Activated naive CD8-positive, alpha-beta T cell treated with anti-CD3 and anti-CD28 coated beads, Interleukin-2, amount 10 ng/mL, durations not matched to agents 7 days and 5 days (primary cell): Measurements from ENCODE around the gene NEK3. TPM values are rescaled to one million over a fixed set of nuclear protein-coding genes. Genes with fewer than 3 reads are reported as not detected.
"Not testable (repeated sequence)": the region's sequence is repeated elsewhere in the genome, so short reads cannot be mapped to it uniquely, and the experiment has no call there.

Source experiments
- ATAC-seq: fragments of 150-1000 bp; cut with Tn5 transposase; one replicate; pipeline ENCODE4 v1.10.0; 2021; ENCODE audit warnings: low read depth, moderate library complexity
- POLR2A ChIA-PET: fragments of 350-600 bp; sonication (Branson Sonifier 250); formaldehyde crosslinking; loops from one replicate; lab custom pipeline; 2021; ENCODE audit warnings: antibody characterized with exemption; lab: Charles Lee
- DNase-seq: peaks from one replicate; pipeline ENCODE4 v3.0.0; 2021
- H3K27ac Mint-ChIP-seq: one replicate; pipeline ENCODE4 v1.8.0; 2022; ENCODE audit warnings: mild to moderate bottlenecking, mixed read lengths
- H3K27me3 Mint-ChIP-seq: one replicate; pipeline ENCODE4 v1.8.0; 2022; ENCODE audit warnings: mild to moderate bottlenecking, moderate library complexity, mixed read lengths
- H3K36me3 Mint-ChIP-seq: one replicate; pipeline ENCODE4 v1.8.0; 2021; ENCODE audit warnings: mild to moderate bottlenecking, mixed read lengths
- H3K4me1 Mint-ChIP-seq: one replicate; pipeline ENCODE4 v1.8.0; 2021; ENCODE audit warnings: mixed read lengths
- H3K4me3 Mint-ChIP-seq: one replicate; pipeline ENCODE4 v1.8.0; 2022; ENCODE audit warnings: mild to moderate bottlenecking, moderate library complexity, mixed read lengths
- H3K9me3 Mint-ChIP-seq: one replicate; pipeline ENCODE4 v1.8.0; 2021; ENCODE audit warnings: mixed read lengths
- total RNA-seq, 2 experiments: library from RNA; stranded (reverse); gene quantifications; one replicate each; pipeline ENCODE4 v1.2.3, GENCODE V29; 2021

The NEK3 gene
- total RNA-seq, 2 experiments from 2014 or later: 2.1 TPM

DNA sequence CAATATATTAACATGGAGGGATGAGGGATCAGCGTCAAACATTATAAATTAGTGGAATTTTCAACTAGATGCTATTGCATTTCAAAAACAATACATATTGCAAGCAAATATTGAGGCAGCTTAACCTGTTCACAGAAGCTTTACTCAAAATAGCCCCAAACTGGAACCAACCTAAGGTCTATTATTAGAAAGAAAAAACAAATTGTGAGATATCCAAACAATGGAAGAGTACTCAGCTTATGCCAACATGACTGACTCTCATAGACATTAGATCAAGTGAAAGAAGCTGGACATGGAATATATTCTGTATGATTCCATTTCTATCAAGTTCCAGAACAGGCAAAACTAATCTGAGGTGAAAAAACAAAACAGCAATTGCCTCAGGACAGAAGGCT is 27.6 kb upstream of the NEK3 start:
- Mint-ChIP-seq H3K36me3 (peaks cover 15% of the 10 kb centered on the region), H3K27ac (no peak overlapping the region), H3K9me3 (no peaks in the 10 kb centered on the region), H3K4me1 (peaks cover 24% of the 10 kb centered on the region), H3K27me3 (no peaks in the 10 kb centered on the region), H3K4me3 (no peak overlapping the region)
- POLR2A ChIA-PET: interaction anchor here (0.6 kb wide), 1 partner anchor 8 kb away, joined by 3 read pairs; no protein-coding TSS in a partner anchor
- DNase-seq (no peak), ATAC-seq (no peak)

DNA sequence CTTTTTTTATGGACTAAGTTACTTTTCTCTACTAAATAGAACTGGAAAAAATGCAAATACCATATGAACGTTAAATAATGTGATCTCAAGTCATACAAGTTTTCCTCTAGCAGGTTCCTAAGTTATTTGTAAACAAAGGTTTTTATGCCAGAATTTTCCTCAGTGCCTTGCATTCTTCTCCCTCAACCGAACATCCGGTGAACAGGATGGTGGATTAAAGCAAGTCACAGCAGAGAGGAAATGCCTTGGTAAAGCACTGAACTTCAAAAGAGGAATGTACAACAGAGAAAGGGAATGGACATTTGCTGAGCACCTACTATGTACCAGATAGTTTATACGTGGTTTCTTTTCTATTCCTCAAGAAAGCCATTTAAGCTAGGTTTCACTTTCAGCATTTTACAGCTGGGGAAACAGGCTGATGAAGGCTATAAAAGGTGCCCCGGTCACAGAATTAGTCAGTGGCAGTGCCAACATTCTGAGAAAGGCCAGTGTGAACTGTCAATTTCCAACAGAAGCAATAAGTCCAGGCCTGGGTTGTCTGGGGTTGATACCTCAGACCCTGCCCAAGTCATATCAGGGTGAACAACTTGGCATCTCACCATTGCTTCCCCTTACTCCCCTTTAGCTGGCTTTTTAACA is 22.0 kb upstream of the NEK3 start:
- DNase-seq, H3K4me3 Mint-ChIP-seq, H3K4me1 Mint-ChIP-seq, H3K27me3 Mint-ChIP-seq, POLR2A ChIA-PET, H3K9me3 Mint-ChIP-seq, H3K27ac Mint-ChIP-seq, ATAC-seq: not testable (repeated sequence)
- peaks cover 15% of the 10 kb centered on the region for H3K36me3 Mint-ChIP-seq

GRCh38 chr13:52179925-52180324 is 20.5 kb upstream of the NEK3 start:
- POLR2A ChIA-PET: no interaction called here
- no peaks in the 10 kb centered on the region for H3K9me3 Mint-ChIP-seq
- H3K27me3 Mint-ChIP-seq: no peaks in the 10 kb centered on the region
- peaks cover 3% of the 10 kb centered on the region for H3K4me1 Mint-ChIP-seq
- ATAC-seq: no peak
- no peak overlapping the region for H3K27ac Mint-ChIP-seq
- DNase-seq: no peak
- H3K36me3 Mint-ChIP-seq: peaks cover 16% of the 10 kb centered on the region
- no peak overlapping the region for H3K4me3 Mint-ChIP-seq

GRCh38 chr13:52177276-52177675 is 17.9 kb upstream of the NEK3 start:
- Mint-ChIP-seq H3K4me1 (peaks cover 7% of the 10 kb centered on the region), H3K4me3 (no peak overlapping the region), H3K27ac (no peak overlapping the region), H3K27me3 (no peaks in the 10 kb centered on the region), H3K36me3 (peaks cover 17% of the 10 kb centered on the region), H3K9me3 (no peaks in the 10 kb centered on the region)
- POLR2A ChIA-PET: interaction anchor here (1.3 kb wide), 1 partner anchor 17 kb away, joined by 3 read pairs; the partner anchor contains the start of gene NEK3
- no peak for DNase-seq
- no peak for ATAC-seq

- H3K27ac Mint-ChIP-seq, POLR2A ChIA-PET, DNase-seq, ATAC-seq, H3K9me3 Mint-ChIP-seq, H3K4me3 Mint-ChIP-seq, H3K27me3 Mint-ChIP-seq, H3K4me1 Mint-ChIP-seq: not testable (repeated sequence)
- H3K36me3 Mint-ChIP-seq: peaks cover 18% of the 10 kb centered on the region
Observed at GRCh38 chr13:52173970-52174369, 14.6 kb upstream of the NEK3 start.

GRCh38 chr13:52173373-52173772 is 14.0 kb upstream of the NEK3 start:
- ATAC-seq (no peak), DNase-seq (no peak)
- no peak overlapping the region for H3K4me3 Mint-ChIP-seq
- no peaks in the 10 kb centered on the region for H3K9me3 Mint-ChIP-seq
- H3K27ac Mint-ChIP-seq: no peak overlapping the region
- H3K4me1 Mint-ChIP-seq: peaks cover 5% of the 10 kb centered on the region
- no peaks in the 10 kb centered on the region for H3K27me3 Mint-ChIP-seq
- POLR2A ChIA-PET: no interaction called here
- peaks cover 18% of the 10 kb centered on the region for H3K36me3 Mint-ChIP-seq

DNA sequence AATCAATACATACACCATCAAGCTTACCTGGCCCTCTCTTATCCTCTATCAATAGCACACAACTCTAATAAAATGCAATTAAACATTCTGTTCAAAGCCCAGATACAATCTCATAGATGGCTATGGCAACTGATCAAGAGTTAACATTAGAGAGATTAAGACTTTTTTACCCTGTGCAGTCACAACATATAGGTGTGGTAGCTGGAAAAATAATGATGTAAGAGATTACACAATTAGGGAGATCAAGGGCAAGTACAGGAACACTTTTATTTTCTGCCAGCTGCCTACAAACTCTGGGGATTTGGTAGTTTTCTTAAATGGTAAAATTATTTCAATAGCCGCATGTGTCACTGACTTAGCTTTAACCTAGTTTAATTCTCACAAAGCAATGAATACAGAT is 12.3 kb upstream of the NEK3 start:
- DNase-seq, H3K27ac Mint-ChIP-seq, H3K4me1 Mint-ChIP-seq, H3K4me3 Mint-ChIP-seq, H3K9me3 Mint-ChIP-seq, POLR2A ChIA-PET, H3K27me3 Mint-ChIP-seq, ATAC-seq: not testable (repeated sequence)
- H3K36me3 Mint-ChIP-seq: peaks cover 22% of the 10 kb centered on the region

DNA sequence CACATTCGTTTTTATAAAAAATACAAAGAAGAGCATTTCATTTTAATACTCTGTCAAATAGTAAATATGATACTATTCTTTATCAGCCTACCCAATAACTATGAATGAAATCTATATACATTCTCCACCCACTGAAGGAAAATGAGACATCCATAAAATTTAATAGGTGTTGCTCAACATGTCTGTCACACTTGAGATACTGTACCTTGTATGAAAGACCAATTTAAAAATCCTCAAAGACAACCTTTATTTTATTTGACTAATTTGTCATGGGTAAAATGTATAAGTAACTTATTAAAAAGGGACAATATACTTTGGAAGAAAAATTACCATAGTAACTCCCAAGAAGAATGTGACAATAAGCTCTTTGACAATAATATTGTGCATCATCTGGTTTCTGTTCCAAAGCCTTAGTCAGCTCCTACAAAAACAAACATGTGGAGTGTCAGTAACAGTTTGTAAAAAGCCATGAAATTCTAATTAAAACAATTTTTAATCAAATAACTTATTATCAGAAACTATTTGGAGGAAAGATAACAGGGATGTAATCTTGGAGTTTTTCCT is 11.5 kb upstream of the NEK3 start:
- H3K9me3 Mint-ChIP-seq, H3K27me3 Mint-ChIP-seq, ATAC-seq, H3K4me3 Mint-ChIP-seq, H3K27ac Mint-ChIP-seq, POLR2A ChIA-PET, H3K4me1 Mint-ChIP-seq, DNase-seq: not testable (repeated sequence)
- peaks cover 26% of the 10 kb centered on the region for H3K36me3 Mint-ChIP-seq

GRCh38 chr13:52169839-52170238 is 10.4 kb upstream of the NEK3 start:
- DNase-seq: no peak
- peaks cover 5% of the 10 kb centered on the region for H3K4me1 Mint-ChIP-seq
- POLR2A ChIA-PET: no interaction called here
- no peak overlapping the region for H3K4me3 Mint-ChIP-seq
- no peak for ATAC-seq
- H3K9me3 Mint-ChIP-seq: no peaks in the 10 kb centered on the region
- H3K36me3 Mint-ChIP-seq: peaks cover 23% of the 10 kb centered on the region
- H3K27me3 Mint-ChIP-seq: no peaks in the 10 kb centered on the region
- no peak overlapping the region for H3K27ac Mint-ChIP-seq

- Mint-ChIP-seq H3K4me3 (no peak overlapping the region), H3K4me1 (peaks cover 10% of the 10 kb centered on the region), H3K27me3 (no peaks in the 10 kb centered on the region), H3K36me3 (peaks cover 12% of the 10 kb centered on the region), H3K27ac (no peak overlapping the region), H3K9me3 (no peaks in the 10 kb centered on the region)
- DNase-seq: no peak
- no peak for ATAC-seq
- POLR2A ChIA-PET: no interaction called here
Observed at GRCh38 chr13:52165411-52165810, 6.0 kb upstream of the NEK3 start.

DNA sequence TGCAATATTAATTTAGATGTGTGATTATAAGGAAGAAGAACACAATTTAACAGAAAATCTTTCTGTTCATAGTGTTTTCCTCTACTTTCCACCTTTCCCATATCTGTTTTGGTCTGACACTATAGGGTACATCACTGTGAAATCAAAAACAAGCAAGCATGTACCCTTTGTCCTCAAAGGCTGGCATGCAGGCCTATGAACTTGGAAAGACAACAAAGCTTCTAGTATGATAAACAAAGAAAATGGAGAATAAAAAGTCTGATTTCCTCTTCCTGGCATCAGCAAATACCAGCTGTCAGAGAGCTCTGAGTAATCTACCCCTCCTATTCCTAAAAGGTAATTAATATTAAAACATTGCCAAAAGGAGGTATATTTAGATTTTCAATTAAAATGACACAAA is 5.6 kb upstream of the NEK3 start:
- POLR2A ChIA-PET: no interaction called here
- no peak overlapping the region for H3K4me3 Mint-ChIP-seq
- H3K27me3 Mint-ChIP-seq: no peaks in the 10 kb centered on the region
- no peak for DNase-seq
- peaks cover 10% of the 10 kb centered on the region for H3K36me3 Mint-ChIP-seq
- no peaks in the 10 kb centered on the region for H3K9me3 Mint-ChIP-seq
- H3K27ac Mint-ChIP-seq: no peak overlapping the region
- ATAC-seq: no peak
- H3K4me1 Mint-ChIP-seq: peaks cover 11% of the 10 kb centered on the region

DNA sequence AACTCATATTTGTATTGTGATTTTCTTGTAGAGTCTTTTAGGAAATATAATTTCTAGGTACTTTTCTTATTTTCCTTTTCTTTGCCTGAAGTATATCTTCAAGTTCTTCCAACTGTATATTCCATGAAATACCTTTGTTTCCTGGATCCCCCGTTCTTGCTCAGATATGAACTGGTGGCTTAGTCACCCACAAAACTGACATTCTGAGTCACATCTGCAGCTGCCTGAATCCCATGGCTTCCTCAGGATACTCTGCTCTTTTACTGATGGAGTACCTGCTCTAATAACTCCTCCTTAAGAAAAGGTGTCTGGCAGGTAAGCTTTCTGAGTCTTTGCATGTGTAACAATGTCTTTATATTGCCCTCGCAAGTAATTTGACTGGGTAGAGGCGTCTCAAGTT is 4.5 kb upstream of the NEK3 start:
- POLR2A ChIA-PET, H3K36me3 Mint-ChIP-seq, H3K27ac Mint-ChIP-seq, H3K9me3 Mint-ChIP-seq, ATAC-seq, DNase-seq, H3K27me3 Mint-ChIP-seq, H3K4me3 Mint-ChIP-seq: not testable (repeated sequence)
- peaks cover 16% of the 10 kb centered on the region for H3K4me1 Mint-ChIP-seq

DNA sequence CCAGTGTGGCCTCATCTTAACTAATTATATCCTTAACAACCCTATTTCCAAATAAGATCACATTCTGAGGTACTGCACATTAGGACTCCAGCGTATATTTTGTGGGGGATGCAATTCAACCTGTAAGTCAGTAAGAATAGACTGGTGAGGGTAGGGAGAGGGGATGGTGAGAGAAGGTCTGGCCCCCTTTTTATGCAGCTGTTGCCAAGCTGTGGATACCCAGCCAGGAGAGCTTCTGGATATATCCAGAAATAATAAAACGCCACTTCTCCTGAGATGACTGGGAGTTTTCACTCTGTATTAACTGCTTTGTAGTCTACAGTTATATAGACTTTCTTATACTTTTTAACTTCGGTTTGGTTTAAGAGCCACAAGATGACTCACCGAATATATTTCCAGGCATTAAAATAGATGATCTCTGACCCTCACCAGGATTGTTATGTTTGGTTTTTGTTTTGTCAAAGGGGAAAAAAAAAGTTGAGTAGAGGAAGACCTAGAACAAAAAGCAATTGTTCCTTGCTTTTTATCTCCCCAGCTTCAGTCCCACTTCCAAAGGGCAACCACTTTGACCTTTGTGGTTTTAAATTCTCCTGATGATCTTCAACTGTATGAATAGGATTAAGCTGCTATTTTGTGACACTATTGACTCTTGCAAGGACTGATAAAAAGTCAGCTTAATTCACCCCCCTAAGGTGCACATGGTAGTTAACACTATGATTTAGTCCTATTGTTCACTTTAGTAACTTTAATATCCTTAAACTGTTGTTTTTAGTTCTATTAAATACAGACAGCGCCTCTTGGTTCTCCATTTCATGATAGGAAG is 3.1 kb upstream of the NEK3 start:
- no peak overlapping the region for H3K27ac Mint-ChIP-seq
- POLR2A ChIA-PET: interaction anchor here (0.6 to 0.7 kb wide), 2 partner anchors 16 to 41 kb away, joined by 3 to 4 read pairs; no protein-coding TSS in a partner anchor
- peaks cover 14% of the 10 kb centered on the region for H3K27me3 Mint-ChIP-seq
- H3K9me3 Mint-ChIP-seq: no peaks in the 10 kb centered on the region
- no peak for ATAC-seq
- DNase-seq: no peak
- H3K36me3 Mint-ChIP-seq: peaks cover 10% of the 10 kb centered on the region
- H3K4me1 Mint-ChIP-seq: peaks cover 23% of the 10 kb centered on the region
- H3K4me3 Mint-ChIP-seq: no peak overlapping the region
